Measurements from ENCODE around the gene PML.
"Not testable (repeated sequence)": the region's sequence is repeated elsewhere in the genome, so short reads cannot be mapped to it uniquely, and the experiment has no call there.

- not testable (repeated sequence) for TF ChIP-seq CTCF (conservative IDR thresholded peaks at IDR 0.05; ENCODE audit: low read depth, low read length); ELK1 (IDR thresholded peaks at IDR 0.05; ENCODE audit: borderline replicate concordance, low read depth, low read length)
Measured at GRCh38 chr15:74094567-74094966, 100.1 kb downstream of the PML start.

Data from IMR-90 (cell line).